Amniotic epithelial cell (primary cell): ENCODE results near the gene HEATR1.
"Not testable (repeated sequence)": the region's sequence is repeated elsewhere in the genome, so short reads cannot be mapped to it uniquely, and the experiment has no call there.

Source experiments
- DNase-seq: peaks from one replicate; pipeline ENCODE4 v3.0.0-alpha.2; 2010; ENCODE audit warnings: low read depth

HEATR1 gene

GRCh38 chr1:236581528-236581927, 22.8 kb downstream of the HEATR1 start:
- DNase-seq, result no peak

GRCh38 chr1:236580404-236580803, 23.9 kb downstream of the HEATR1 start:
- DNase-seq, result not testable (repeated sequence)

GRCh38 chr1:236578661-236579060, 25.7 kb downstream of the HEATR1 start:
- DNase-seq, result no peak

GRCh38 chr1:236577041-236577440, 27.3 kb downstream of the HEATR1 start:
- not testable (repeated sequence) for DNase-seq

GRCh38 chr1:236576004-236576403, 28.3 kb downstream of the HEATR1 start:
- DNase-seq, result peak; percentile 89

DNA sequence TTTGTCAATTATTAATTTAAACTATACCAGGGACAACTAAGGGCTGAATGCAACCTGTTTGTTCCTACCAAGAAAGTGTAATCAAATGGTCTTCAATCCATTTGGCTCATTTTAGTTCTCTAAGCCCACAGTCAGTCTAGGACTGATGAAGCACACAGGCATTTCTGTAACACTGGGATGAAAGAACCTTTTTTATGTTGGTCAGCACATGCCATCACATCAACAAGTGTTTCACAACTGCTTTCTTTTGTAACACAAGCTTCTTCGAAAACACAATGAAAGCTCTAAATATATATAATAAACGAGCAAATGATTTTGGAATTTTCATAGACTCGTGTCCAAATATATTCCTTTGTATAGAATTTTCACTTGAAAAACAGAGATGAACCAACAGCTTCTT, 28.8 kb downstream of the HEATR1 start:
- peak; percentile 91 for DNase-seq

GRCh38 chr1:236568285-236568894, 35.9 kb downstream of the HEATR1 start:
- no peak for DNase-seq

DNA sequence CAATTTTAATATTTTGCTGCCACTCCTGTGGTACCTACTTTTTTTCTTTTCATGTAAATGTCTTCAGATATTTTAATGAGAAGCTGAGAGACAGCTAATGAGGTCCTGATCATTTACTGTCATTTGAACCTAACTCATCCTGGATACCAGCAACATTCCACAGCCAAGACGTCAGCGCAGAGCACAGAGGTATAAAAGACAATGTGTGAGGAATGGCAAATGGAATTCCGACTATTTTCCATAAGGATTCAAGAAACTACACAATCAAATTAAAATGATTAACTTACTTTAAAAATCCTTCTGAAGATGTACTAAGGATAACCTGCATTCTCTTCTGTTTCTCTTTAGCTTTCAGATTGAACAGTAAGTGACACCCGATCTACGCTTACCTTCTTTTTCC, 38.8 kb downstream of the HEATR1 start:
- DNase-seq, result no peak

GRCh38 chr1:236561976-236562375, 42.3 kb downstream of the HEATR1 start:
- no peak for DNase-seq

DNA sequence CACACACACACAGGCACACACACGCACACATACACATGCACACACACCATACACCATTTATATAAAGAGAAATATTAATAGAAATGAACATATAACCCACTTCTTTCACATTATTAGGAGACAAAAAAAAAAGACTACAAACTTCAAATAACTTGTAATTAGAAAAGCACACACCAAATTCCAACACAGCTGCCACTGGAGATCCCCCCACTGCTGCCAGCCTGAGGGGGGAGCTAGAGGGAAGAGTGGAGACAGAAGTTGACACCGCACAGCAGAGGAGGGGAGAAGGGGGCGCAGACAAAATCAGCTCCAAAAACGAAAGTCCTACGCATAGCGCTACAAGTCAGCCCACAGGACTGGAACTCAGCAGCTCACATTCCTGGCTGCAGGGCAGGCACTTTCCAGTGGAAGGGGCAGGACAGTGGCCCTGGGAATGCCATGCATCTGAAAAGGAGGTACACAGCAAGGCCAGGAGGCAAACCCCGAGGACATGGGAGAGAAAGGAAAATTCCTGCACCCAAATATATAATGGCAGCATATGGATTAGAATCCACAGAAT, 44.0 kb downstream of the HEATR1 start:
- no peak for DNase-seq

DNA sequence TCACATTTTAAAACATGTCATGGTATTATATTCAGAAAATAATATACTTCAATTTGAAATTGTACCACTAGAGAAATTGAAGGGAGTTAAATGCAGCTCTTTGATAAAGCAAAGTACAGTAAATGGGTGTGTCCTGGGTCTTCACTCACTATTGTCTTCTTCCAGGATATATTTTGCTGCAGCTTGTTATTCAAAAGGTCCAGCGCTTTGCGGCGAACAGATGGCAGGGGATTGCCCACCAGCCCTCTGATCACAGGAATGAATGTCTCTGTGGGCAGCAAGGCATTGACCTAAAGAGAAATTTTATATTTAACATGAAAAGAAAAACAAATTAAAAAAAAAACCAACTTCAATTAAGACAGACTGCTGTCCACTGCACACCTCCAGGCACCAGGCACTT, 45.5 kb downstream of the HEATR1 start:
- DNase-seq, result no peak

DNA sequence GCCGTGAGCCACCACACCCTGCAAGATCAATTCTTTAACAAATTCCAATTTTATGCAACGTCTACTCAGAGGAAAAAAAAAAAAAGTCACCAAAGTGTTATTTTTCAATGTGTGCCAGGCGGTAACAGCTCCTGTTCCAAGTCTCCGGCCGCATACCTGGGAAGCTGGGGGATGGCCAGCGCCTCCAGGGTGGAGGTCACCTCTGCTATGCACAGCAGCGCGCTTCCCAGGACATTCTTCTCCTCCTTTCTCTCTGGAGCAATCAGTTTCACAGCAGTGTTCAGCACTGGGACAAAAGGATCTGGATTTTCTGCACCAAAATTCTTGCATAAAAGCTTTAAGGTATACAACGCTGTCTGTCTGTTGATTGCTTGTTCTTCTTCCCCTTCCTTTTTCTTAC, 46.2 kb downstream of the HEATR1 start:
- DNase-seq, result no peak

DNA sequence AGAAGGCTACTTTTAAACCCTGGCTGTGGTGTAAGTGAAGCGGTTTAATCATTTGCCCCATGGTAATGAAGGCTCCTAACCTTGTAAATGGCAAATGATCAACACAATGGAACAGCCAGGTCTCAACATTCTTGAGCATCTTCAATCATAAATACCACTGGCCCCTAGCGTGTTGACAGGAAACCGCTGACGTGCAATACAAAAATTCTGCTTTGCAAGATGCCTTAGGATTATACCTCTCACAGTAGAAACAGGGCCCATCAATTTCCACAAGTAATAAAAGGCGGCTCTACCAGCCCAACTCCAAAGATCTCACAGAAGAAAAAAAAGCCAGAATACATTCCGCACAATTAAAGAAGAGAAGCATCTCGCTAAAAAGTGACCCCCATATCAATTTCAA, 47.7 kb downstream of the HEATR1 start:
- DNase-seq, result peak; percentile 51

GRCh38 chr1:236553370-236553769, 50.9 kb downstream of the HEATR1 start:
- no peak for DNase-seq

GRCh38 chr1:236552901-236553300, 51.4 kb downstream of the HEATR1 start:
- DNase-seq, result no peak

DNA sequence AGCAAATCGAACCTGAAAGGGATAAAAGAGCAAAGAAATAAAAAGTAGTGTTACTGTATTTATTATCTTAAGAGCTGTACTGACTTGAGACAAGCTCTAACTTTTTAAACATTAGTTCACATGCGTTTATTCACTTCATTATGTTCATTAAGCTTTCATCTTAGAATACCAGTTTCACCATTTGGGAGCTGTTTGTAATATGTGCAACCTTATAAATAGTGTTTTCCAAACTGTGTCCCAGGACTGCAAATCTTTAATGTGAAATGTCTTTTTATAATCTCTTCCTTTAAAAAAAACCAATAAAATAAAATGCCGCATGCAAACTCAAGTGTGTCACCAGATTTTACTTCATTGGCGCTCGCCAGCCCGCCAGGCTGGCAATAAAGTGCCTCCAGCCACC, 52.2 kb downstream of the HEATR1 start:
- DNase-seq, result no peak

DNA sequence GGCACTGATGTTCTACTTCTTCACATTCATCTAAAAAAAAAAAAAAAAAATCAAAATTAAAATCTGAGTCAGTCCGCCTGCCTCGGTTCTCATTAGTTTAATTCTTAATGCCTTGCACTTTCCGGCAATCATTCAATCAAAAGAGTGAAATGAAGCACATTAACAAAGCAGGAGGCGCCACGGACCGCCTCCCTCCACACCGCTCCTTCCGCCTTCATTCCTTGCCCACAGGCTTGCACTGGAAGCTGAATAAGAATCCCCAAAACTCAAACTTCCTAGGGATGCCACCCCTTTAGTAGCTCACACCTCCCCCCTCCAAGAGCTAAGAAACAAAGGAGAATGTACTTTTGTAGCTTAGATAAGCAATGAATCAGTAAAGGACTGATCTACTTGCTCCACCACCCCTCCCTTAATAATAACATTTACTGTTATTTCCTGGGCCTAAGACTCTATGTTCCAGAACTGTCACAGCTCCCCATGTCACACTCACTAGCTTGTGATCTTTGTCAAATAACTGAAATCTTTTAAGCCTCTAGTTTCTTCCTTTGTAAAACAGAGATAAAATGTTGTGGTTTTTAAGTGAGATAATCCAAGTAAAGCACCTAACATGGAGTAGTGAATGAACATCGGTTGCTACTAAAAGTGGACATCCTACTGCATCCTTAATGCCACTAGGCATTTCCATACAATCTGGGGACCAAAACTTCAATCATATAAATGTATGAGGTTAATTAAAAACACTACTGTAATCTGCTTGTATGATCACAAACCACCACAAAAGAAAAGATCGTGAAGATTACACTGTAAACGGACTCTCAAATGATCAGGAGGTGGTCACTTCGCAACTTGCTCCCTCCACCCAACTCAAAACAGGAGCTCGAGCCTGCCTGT, 53.1 kb downstream of the HEATR1 start:
- DNase-seq, result no peak

GRCh38 chr1:236548452-236548851, 55.9 kb downstream of the HEATR1 start:
- DNase-seq, result no peak

GRCh38 chr1:236545621-236546169, 58.6 kb downstream of the HEATR1 start:
- no peak for DNase-seq

DNA sequence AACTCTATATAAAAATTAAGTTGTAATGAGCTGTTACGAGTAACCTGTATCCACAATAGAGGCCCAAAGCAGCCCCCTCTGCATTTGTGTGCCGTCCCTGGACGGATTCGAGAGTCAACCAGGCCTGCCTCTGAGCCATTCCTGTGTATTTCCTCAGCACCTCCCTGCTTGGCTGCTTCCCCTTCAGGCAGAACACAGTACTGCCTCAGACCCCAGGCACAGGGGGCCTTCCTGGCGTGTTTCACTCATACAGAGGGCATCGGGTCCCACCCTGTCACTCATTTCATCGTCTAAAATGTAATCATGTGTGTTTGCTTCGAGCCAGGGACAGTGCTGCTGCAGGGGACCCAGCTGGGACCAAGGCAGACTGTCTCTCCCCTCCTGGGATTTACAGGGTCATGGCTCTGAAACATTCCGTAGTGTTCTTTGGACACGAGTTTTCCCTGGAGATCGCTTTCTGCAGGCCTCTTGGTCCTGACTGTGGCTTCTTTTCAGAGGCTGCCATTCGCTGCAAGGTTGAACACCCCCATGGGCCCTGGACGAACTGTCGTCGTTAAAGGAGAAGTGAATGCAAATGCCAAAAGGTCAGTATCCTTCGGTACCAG, 61.1 kb downstream of the HEATR1 start:
- no peak for DNase-seq

DNA sequence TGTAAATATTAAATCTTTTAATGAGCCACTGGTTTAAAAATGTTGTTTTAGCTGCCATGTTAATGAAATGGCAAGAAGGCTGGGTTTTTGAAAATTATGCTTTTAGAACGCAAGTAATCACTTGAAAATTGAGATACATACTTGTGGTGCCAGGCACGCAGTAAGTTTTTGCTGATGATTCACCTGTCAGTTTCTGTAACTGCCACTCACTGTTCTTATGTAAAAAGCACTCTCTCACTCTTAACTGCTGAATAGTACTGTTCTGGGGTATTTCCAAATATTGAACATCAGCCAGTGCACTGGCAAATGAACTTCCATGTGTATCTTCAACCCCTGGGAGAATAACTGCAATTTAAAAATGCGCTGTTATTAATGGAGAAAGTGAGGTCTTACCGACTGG, 62.6 kb downstream of the HEATR1 start:
- peak; percentile 89 for DNase-seq

DNA sequence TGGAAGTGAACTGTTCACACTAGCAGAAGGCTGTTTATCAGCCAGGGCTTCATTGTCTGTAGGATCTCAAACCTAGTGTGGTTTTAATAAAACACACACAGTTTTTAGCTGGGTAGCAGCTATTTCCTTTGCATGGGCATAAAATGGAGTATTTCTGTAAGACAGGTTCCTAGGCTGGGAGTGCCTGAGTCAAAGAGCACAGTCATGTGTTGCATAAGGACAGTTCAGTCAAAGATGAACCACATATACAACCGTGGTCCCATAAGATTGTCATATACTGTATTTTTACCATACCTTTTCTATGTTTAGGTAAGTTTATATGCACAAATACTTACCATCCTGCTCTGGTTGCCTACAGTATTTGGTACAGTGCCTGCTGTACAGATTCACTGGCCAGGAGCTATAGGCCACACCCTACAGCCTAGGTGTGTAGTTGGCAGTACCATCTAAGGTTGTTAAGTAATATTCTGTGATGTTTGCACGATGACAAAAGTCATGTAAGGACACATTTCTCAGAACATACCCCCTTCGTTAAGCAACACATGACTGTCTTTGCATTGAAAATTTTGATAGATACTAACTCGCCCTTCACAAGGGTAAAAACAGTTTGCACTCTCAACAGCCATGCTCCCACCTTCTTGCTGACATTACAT, 63.4 kb downstream of the HEATR1 start:
- DNase-seq, result no peak
